ENCODE results near the gene QARS1.

QARS1 gene

DNA sequence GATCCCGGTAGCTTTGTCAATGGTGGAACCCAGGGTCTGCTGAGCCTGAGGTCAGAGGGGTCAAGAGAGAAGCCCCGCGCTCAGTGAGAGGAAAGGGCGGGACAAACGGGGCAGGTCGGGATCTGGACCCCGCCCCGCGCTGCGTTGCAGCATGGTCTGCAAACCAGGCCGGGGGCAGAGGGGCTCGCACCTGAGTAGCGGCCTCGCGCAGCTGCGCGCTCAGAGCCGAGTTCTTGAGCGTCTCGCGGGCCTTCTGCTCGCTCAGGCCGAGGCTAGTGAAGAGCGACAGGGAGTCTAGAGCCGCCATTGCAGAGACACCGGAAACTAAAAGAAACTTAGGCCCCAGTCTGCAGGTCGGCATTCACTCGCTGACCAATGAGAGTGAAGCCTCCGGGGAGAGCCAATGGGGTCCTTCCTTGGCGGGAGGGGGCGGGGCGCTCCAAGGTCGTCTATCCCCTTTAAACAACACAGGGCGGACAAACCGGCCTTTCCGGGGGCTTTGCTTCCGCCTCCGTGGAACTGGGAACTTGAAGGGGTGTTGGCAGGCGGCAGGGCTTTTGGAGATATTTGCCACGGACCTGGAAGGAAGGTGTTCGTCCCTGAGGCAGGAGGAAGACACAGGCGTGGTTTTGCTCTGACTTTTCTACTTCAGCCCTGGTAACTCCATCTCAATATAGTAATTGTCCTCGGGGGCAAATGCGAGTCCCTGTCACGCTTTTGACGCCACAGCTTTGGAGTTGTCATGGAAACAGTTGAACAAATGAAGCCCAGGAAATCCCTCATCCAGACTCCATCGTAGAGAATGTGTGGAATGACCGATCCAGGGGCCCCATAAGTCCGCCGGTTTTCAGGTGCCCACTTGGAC lies at the start of gene QARS1:
Gene QARS1 (minus strand): TSS at position 331 of the 865 bp plus-strand sequence. CDS start 24 bp downstream, at position 307.
- DNase-seq: peak; percentile 53

- DNase-seq: no peak
Measured at GRCh38 chr3:49153349-49153912, 48.9 kb upstream of the QARS1 start.

DNA sequence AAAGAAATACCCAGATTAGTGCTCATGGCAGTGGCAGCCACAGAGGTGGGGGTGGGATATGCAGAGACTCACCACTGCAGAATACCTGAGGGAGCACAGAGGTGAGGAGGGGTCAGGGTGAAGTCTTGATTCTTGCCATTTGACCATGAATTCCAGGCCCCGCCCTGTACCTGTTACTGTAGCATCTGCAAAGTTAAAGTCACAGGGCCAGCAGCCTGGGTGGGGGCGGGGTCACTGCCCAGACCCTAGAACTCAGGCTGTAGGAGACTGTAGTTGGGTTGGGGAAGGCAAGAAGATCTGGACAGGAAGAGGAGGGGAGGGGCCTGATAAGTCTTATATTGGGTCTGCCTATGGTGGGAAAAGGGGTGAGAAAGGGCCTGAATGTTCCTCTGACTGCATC lies 47.1 kb upstream of the QARS1 start:
- DNase-seq: no peak

- DNase-seq: no peak
Measured at GRCh38 chr3:49148159-49148558, 43.6 kb upstream of the QARS1 start.

DNA sequence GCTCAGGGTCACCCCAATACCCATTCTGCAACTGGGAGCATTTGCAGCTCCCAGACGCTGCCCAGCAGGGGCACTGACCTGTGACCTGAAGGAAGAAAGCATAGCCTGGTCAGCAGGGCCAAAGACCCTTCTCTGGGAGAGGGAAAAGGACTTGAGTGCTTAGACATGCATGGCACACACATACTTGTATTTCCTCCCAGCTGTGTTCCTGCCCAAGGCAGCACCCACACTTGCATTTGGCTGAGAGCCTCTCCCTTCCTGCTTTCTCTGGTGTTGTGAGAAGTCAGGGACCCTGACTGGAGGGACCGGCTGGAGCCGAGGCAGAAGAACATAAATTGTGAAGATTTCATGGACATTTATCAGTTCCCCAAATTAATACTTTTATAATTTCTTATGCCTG lies 35.5 kb upstream of the QARS1 start:
- no peak for DNase-seq

- no peak for DNase-seq
Measured at GRCh38 chr3:49135499-49135898, 30.9 kb upstream of the QARS1 start.

DNA sequence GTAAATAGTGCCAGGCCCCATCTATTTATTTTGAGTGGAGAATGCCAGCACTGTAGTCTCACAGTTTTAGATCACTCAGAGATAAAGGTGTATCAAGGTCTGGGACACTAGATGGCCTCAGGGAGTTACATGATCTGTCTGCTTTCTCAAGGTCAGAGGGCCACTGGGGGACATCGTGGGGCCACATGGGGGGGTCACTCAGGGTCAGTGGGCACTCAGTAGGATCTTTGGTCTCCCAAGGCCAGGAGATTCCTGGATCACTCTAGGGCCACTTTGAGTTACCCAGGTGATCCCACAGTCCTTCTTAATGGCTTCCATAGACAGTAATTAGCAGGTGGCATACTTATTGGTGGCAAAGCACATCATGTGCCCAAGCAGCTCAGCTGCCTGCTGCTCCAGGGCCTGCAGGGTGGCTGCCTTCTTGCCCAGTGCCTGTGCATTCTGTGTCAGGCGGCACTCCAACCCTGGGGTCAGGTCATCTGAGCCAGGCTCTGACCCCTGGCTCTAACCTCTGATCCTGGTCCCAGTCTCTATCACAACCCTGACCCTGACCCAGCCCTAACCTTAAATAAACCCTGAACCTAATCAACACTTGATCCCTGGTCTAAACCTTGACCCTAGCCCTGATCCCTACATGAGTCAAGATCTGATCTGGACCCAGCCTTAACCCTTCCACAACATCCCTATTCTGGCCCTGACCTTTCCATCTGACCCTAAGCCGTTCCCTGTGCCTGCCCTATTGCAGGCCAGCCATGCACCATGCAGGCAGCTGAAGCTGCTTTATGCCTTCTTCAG lies 30.1 kb upstream of the QARS1 start:
- no peak for DNase-seq

DNA sequence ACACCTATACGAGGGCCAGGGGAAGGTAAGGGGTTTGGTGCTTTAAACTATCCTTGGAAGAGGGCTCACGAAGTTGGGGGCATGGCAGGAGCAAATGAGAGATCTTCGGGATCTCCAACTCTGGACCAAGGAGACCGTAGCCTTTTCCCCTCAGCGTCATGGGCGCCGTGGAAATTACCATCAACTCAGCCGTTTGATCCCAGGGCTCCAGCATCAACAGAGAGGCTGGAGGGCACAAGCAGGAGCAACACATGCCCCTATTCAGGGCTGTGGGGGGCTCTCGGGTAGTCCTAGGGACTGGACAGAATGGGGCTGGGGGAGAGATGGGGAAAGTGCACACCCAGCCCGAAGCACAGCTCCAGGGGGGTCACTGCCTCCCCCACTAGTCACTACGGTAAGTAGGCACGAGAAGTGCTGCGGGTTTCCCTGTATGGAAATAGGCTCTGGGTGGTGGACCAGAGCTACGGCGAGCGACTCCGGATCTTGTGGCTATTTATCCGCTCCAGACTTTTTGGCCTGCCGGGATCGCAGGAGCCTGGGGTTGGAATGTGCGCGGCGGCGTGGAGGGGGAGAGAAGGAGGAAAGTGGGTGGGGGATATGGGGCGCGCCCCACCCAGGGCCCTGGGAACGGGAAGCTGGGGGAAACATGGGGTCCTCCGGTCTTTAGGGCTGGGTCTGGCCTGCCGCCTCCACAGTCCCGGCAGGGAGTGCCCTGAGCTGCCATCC lies 28.8 kb upstream of the QARS1 start:
- peak; percentile 29 for DNase-seq

- no peak for DNase-seq
Measured at GRCh38 chr3:49132437-49133225, 28.1 kb upstream of the QARS1 start, which contains the start of gene LAMB2. Gene LAMB2 (minus strand): TSS chr3:49133050. CDS start chr3:49132867, 183 bp downstream.

- no peak for DNase-seq
Measured at GRCh38 chr3:49132073-49132436, 27.5 kb upstream of the QARS1 start.

DNA sequence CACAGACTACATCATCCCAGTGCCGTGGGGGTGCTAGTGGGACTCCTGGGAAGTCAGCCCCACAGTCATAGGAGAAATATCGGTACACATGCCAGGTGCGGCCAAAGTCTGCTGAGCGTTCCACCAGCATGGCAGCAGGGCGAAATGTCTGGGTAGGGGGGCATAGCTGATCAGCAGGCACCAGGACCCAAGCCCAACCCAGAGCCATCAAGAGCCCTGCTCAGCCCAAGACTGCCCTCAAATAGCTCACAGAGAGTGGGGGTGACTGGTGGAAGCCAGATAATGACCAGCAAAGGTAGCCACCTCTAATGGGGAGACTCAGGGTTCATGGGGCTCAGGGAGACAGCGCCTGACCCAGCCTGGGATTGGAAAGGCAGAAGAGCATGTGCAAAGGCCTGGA lies 27.0 kb upstream of the QARS1 start:
- no peak for DNase-seq

DNA sequence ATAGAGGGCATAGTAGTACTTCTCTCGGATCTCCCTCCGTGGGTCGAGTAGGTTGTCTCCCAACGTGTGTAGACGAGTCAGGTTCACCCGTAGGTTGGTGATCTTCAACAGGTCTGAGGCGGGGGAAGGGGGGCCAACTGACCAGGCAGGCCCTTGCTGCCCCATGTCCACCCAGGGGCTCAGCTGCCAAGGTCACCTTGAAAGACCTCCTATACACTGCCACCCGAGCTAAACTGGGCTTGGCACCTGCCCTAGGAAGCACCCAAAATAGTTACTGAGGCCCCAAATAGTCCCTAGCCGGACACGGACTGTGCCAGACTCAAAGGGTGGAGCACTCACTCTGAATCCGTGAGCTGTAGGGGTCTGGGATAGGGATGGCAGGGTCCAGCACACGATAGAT lies 26.5 kb upstream of the QARS1 start:
- DNase-seq: no peak

DNA sequence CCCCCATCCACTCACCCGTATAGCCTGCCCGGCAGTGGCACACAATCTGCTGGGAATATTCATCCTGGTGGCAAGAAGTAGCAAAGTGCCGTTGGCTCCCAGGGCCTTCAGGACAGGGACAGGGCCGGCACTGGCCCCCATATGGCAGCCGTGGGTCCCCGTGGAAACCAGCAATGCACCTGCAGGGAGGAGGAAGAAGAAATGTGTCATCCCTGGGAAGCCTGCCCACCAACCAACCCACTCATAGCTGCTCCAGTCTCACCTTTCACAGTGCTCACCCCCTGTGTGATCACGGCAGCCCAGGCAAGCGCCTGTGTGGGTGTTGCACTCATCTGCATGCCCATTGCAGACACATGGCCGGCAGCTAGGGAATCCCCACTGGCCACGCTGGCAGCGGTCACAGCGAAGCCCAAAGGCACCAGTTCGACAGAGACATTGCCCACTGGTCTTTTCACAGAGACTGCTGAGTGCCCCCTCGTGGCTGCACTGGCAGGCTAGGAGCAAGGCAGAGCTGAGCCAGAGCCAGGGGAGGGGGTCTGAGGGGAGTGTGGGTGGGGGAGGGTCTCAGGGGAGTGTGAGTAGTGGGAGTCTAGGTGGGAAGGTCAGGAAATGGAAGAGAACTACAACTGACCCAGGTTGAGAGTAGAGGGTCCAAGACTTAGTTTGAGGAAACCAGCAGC lies 20.6 kb upstream of the QARS1 start:
- no peak for DNase-seq

DNA sequence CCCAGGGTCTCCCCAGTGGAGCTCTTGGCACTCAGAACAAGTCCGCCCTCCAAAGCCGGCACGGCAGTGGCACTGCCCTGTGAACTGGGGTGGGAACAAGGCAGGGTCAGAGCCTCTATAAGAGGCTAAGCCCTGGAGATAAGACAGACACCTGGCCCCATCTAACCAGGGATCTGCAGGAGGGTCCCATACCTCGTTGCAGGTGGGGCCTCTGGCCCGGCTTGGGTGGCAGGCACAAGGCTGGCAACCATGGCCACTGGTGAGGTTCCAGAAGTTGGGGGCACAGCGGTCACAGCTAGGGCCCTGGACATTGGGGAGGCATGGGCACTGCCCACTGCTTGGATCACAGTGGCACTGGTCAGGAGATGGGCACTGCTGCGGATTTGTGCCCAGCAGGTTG lies 19.6 kb upstream of the QARS1 start:
- no peak for DNase-seq

- DNase-seq: no peak
Measured at GRCh38 chr3:49123687-49124086, 19.1 kb upstream of the QARS1 start.

DNA sequence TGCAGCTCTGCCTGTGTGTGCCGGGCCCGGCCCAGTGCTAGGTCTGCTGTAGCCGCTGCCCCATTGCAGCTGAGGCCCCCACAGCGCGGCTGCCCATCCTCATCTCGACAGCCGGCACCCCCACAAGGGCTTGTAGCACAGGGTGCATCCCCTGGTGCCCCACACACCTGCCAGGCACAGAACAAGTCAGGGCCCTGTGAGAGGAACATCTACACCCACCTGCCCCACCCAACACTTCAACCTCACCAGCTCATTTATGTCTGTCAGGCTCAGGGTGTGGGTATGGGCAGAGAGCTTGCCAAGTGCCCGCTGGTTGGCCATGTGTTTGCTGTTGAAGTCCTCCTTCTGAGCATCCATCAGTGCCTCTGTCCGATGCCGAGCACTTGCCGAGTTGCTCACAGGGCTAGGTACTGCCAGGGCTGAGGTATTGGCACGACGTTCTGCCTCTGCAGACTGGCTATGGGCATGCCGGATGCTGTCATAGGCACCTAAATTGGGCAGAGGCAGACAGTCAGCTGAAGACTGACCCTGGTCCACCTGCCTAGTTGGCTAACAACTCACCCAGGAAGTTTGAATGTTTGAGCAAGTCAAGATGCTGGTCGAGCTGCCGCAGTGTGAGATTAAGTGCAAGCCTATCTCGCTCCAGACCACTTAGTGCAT lies 18.5 kb upstream of the QARS1 start:
- no peak for DNase-seq

DNA sequence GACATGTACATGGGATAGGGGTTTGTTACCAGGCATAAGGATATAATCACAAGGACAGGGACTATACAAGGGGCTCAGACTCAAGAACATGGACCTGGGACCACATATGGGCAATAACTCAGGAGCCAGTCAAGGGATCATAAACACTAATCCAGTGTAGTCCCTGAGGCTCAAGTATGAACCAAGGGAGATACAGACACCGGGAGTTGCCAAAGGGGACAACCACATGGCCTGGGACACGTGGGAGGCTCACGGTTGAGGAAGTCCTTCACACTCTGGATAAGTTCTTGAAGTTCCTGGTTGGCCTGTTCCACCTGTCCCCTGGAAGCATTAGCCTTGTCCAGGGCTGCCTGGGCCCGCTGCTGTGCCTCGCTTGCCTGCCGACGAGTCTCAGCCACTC lies 17.9 kb upstream of the QARS1 start:
- DNase-seq: no peak

DNA sequence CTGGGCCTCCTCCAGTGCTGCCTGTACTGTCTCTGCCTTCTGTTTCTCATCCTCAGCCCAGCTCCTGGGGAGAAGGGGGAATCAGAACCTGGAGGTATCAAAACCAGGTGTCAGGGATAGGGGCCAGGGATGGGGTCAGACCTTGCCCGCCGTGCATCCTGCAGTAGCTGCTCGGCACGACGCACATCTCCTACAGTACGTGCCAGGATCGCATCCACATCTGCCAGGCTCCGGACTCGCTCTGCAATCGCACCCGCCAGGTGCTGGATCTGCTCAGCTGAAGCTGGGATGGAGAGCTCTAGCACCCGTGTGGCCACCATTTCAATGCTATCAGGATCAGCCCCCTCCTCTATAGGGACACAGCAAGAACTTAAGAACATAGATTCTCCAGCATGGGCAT lies 17.5 kb upstream of the QARS1 start:
- DNase-seq: no peak

GRCh38 chr3:49121132-49121736 lies 16.7 kb upstream of the QARS1 start:
- no peak for DNase-seq

- DNase-seq: peak; percentile 64
Measured at GRCh38 chr3:49120438-49121131, 16.0 kb upstream of the QARS1 start, which contains the start of gene USP19. Gene USP19 (minus strand): TSS chr3:49120823. CDS start chr3:49119145, 1,678 bp downstream.
